HG03354 (cell line): ENCODE results near the gene KCNQ1.

ENCODE experiments used
- ATAC-seq: cut with Tn5 transposase; IDR thresholded peaks from one replicate; pipeline ENCODE4 v1.9.1; 2021; ENCODE audit warnings: mild to moderate bottlenecking; ENCODE audit not compliant: unreplicated experiment, poor library complexity, severe bottlenecking

Gene KCNQ1

GRCh38 chr11:2558397-2558796 lies 113.6 kb downstream of the KCNQ1 start:
- no peak for ATAC-seq

DNA sequence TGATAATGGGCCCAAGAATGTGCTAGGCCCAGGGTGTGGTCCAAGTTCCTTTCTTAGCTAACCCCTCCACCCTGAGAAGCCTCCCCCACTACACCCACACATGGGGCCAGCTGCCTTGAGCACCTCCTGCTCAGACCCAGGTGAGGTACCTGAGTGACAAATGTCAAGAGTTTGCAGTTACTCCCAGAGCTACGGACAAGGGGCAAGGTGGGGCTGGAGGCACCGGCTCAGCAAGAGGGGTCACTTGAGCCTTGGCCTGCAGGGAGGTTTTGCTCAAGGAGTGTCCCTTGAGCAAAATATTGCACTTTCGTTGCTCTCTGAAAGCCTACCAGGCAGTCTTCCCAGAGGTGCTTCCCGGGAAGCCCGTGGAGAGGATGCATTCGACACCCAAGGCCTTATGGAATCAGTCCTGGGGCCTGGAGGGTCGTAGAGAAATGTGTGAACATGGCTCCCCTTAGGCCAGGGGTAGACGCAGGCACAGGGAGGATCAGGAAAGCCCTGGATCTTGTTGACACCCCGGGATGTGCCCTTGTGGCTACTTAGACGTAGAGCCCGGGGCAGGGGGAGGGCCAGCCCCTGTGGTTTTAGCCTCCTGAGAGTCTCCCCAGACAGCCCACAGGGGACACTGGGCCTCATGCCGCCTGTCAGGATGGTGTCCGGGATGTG lies 114.2 kb downstream of the KCNQ1 start:
- ATAC-seq = no peak

- ATAC-seq = no peak
Measured at GRCh38 chr11:2559527-2560311, 114.9 kb downstream of the KCNQ1 start.

- no peak for ATAC-seq
Measured at GRCh38 chr11:2561696-2562581, 117.1 kb downstream of the KCNQ1 start.

GRCh38 chr11:2562890-2563212 lies 118.0 kb downstream of the KCNQ1 start:
- ATAC-seq = no peak

- no peak for ATAC-seq
Measured at GRCh38 chr11:2563213-2564007, 118.6 kb downstream of the KCNQ1 start.

GRCh38 chr11:2564008-2564530 lies 119.3 kb downstream of the KCNQ1 start:
- ATAC-seq = no peak

GRCh38 chr11:2564588-2565425 lies 120.0 kb downstream of the KCNQ1 start:
- no peak for ATAC-seq

GRCh38 chr11:2565447-2566222 lies 120.8 kb downstream of the KCNQ1 start:
- no peak for ATAC-seq

- no peak for ATAC-seq
Measured at GRCh38 chr11:2566223-2567025, 121.6 kb downstream of the KCNQ1 start.

DNA sequence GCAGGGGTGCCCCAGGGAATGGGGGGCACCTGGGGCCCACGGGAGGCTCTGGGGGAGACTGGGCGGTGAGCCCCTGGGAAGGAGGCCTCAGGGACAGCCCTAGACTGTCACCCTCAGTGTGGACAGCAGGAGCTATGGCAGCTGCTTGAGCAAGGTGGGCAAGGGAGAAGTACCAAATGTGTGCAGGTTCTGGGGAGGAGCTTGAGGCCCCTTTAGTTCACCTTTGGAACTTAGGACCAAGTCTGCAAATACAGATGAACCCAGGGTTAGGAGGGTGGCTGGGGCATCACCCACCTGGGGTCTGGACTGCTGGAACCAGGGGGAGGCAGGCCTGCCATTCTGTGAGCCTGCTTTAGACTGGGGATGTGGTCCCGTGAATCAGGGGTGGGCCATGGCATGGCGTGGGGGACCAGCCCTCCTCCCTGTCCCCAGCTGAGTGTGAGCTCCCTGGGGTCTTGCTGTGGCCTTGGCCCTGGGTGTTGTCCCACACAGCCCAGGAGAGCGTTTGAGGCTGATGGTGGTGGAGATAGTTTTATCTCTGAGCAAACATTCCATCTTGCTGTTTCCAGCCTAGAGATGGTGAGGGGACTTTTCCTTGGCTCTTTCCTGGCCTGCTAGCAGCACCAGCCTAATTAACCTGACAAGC lies 122.3 kb downstream of the KCNQ1 start:
- ATAC-seq = no peak

GRCh38 chr11:2569321-2569721 lies 124.5 kb downstream of the KCNQ1 start:
- no peak for ATAC-seq

GRCh38 chr11:2569731-2570210 lies 125.0 kb downstream of the KCNQ1 start:
- no peak for ATAC-seq

GRCh38 chr11:2570211-2570811 lies 125.5 kb downstream of the KCNQ1 start:
- ATAC-seq = no peak

GRCh38 chr11:2570841-2571597 lies 126.2 kb downstream of the KCNQ1 start:
- ATAC-seq = no peak
